ENCODE measurements around the gene NOTCH1.

Gene NOTCH1

DNA sequence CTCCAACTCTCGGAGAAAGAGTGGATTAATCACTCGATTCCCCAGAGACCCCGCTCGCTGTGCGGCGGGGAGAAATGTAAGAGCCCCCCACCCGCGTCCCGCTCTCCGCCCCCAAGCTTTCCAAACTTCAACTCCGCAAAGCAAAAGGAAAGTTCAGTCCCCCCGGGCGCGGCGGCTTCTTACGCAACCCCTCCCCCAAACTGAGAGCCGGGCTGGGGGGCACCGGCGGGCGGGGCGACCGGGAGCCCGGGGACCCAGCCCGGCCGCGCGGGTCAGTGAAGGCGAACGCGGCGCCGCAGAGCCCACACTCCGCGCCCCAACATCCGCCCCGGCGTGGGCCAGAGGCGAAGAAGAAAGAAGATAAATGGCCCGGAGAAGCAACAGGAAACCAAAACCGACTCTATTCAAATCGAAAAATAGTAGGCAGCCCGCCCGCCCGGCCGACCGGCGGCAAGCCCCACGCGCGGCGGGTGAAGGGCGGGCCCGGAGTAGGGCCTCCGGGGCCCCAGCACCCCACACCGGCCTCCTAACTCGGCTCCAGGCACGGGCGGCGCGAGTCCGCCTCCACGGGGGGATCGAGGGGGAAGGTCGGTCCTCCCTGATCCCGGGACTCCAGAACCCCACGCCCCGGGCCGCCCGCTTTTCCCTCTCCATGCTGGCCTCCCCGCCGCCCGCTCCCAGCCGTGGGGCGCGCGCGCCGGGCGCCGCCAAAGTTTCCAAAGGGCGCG lies 720 bp downstream of the NOTCH1 start:
- peaks cover 55 to 60% of the 10 kb centered on the region in 2 donors for H3K4me1 ChIP-seq (ENCODE audit: control insufficient read depth in 2 of 2, insufficient read depth in 2 of 2, low read length in 2 of 2)
- H3K27ac ChIP-seq (ENCODE audit: low read depth in 2 of 2, low read length in 2 of 2): peak overlapping the region; percentile 87 to 90
- peaks cover 0 to 16% of the 10 kb centered on the region in 2 donors for H3K36me3 ChIP-seq (ENCODE audit: control insufficient read depth in 2 of 2, insufficient read depth in 2 of 2, low read length in 2 of 2)
- H3K9ac ChIP-seq (ENCODE audit: low read depth in 1 of 2, low read length in 2 of 2): peak overlapping the region; percentile 64 to 83
- H3K9me3 ChIP-seq (ENCODE audit: control insufficient read depth in 2 of 2, low read length in 2 of 2): no peaks in the 10 kb centered on the region
- H3K4me3 ChIP-seq (ENCODE audit: low read length in 2 of 2): peak overlapping the region; percentile 77 to 82
- no peaks in the 10 kb centered on the region for H3K27me3 ChIP-seq (ENCODE audit: control insufficient read depth in 2 of 2, insufficient read depth in 2 of 2, low read length in 2 of 2)

DNA sequence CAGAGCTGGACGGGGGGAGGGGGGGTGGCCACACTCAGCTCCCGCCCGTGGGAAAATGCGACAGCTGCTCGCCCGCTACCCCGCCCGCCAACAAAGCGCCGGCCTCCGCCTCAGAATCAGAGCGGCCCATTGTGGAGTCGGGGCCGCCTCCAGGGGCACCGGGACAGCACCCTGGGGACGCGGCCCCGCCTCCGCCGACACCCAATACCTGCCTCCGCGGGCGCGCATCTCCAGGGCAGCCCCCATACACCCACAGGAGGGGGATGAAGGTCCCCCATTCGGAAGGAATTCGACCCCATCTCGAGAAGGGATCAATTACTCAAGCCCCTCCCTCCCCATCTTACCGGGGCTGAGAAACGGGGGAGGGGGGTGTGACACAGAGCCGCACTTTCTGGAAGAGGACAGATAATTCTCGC lies 1.3 kb downstream of the NOTCH1 start:
- Histone ChIP-seq H3K27ac (ENCODE audit: low read depth in 2 of 2, low read length in 2 of 2) (peak overlapping the region; percentile 87 to 90), H3K27me3 (ENCODE audit: control insufficient read depth in 2 of 2, insufficient read depth in 2 of 2, low read length in 2 of 2) (no peaks in the 10 kb centered on the region), H3K9me3 (ENCODE audit: control insufficient read depth in 2 of 2, low read length in 2 of 2) (no peaks in the 10 kb centered on the region), H3K4me3 (ENCODE audit: low read length in 2 of 2) (peak overlapping the region; percentile 77 to 82), H3K36me3 (ENCODE audit: control insufficient read depth in 2 of 2, insufficient read depth in 2 of 2, low read length in 2 of 2) (peaks cover 0 to 16% of the 10 kb centered on the region in 2 donors), H3K9ac (ENCODE audit: low read depth in 1 of 2, low read length in 2 of 2) (peak overlapping the region; percentile 64 to 83), H3K4me1 (ENCODE audit: control insufficient read depth in 2 of 2, insufficient read depth in 2 of 2, low read length in 2 of 2) (peaks cover 60% of the 10 kb centered on the region in 2 donors)

DNA sequence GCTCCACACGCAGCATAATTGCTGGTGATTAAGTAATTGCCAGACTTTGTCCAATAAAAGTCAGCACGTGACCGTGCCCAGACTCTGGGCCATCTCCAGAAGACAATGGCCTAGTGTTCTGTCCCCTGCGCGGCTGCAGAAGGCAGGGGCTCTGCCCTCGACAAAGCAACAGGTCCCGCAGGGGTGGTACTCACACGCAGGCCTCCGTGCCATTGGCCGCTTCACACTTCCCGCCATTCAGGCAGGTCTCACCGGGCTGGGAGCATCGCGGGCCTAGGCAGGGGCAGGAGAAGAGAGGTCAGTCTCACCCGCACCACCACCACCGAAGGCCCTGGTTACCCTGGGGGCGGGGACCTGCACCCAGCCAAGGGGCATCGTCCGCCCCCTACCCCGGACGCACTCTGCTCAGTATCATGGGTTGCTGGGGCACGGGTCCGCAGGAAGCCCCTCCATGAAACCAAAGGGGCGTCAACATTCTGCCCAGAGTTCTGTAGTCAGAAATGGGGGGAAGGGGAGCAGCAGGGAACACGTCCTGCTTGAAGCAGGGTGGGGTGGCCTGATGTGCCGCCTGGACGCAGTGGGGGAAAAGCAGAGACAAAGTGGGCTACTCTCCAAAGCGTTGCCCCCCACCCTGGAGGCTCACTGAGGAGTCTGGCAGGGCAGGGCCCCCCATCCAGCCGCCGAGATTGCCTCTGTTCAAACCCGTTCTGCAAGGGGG lies 1.9 kb downstream of the NOTCH1 start:
- peaks cover 0 to 16% of the 10 kb centered on the region in 2 donors for H3K36me3 ChIP-seq (ENCODE audit: control insufficient read depth in 2 of 2, insufficient read depth in 2 of 2, low read length in 2 of 2)
- peak overlapping the region; percentile 87 to 90 for H3K27ac ChIP-seq (ENCODE audit: low read depth in 2 of 2, low read length in 2 of 2)
- H3K9me3 ChIP-seq (ENCODE audit: control insufficient read depth in 2 of 2, low read length in 2 of 2): no peaks in the 10 kb centered on the region
- H3K9ac ChIP-seq (ENCODE audit: low read depth in 1 of 2, low read length in 2 of 2): peak overlapping the region; percentile 56 to 83
- no peaks in the 10 kb centered on the region for H3K27me3 ChIP-seq (ENCODE audit: control insufficient read depth in 2 of 2, insufficient read depth in 2 of 2, low read length in 2 of 2)
- H3K4me1 ChIP-seq (ENCODE audit: control insufficient read depth in 2 of 2, insufficient read depth in 2 of 2, low read length in 2 of 2): peaks cover 66% of the 10 kb centered on the region in 2 donors
- peak overlapping the region; percentile 77 to 82 for H3K4me3 ChIP-seq (ENCODE audit: low read length in 2 of 2)

DNA sequence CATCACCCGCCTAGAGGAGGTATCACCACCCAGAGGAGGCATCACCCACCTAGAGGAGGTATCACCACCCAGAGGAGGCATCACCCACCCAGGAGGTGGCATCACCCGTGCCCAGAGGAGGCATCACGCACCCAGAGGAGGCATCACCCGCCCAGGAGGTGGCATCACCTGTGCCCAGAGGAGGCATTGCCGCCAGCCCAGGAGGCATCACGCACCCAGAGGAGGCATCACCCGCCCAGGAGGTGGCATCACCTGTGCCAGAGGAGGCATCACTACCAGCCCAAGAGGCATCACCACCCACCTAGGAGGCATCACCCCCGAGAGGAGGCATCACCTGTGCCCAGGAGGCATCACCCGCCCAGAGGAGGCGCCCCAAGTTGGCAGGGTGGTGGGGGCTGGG lies 2.6 kb downstream of the NOTCH1 start:
- Histone ChIP-seq H3K36me3 (ENCODE audit: control insufficient read depth in 2 of 2, insufficient read depth in 2 of 2, low read length in 2 of 2) (peaks cover 0 to 16% of the 10 kb centered on the region in 2 donors), H3K4me3 (ENCODE audit: low read length in 2 of 2) (peak overlapping the region in 1 of 2 donors; percentile 77), H3K27me3 (ENCODE audit: control insufficient read depth in 2 of 2, insufficient read depth in 2 of 2, low read length in 2 of 2) (no peaks in the 10 kb centered on the region), H3K9ac (ENCODE audit: low read depth in 1 of 2, low read length in 2 of 2) (peak overlapping the region in 1 of 2 donors; percentile 83), H3K9me3 (ENCODE audit: control insufficient read depth in 2 of 2, low read length in 2 of 2) (no peaks in the 10 kb centered on the region), H3K27ac (ENCODE audit: low read depth in 2 of 2, low read length in 2 of 2) (peak overlapping the region; percentile 87 to 90), H3K4me1 (ENCODE audit: control insufficient read depth in 2 of 2, insufficient read depth in 2 of 2, low read length in 2 of 2) (peaks cover 73% of the 10 kb centered on the region in 2 donors)

DNA sequence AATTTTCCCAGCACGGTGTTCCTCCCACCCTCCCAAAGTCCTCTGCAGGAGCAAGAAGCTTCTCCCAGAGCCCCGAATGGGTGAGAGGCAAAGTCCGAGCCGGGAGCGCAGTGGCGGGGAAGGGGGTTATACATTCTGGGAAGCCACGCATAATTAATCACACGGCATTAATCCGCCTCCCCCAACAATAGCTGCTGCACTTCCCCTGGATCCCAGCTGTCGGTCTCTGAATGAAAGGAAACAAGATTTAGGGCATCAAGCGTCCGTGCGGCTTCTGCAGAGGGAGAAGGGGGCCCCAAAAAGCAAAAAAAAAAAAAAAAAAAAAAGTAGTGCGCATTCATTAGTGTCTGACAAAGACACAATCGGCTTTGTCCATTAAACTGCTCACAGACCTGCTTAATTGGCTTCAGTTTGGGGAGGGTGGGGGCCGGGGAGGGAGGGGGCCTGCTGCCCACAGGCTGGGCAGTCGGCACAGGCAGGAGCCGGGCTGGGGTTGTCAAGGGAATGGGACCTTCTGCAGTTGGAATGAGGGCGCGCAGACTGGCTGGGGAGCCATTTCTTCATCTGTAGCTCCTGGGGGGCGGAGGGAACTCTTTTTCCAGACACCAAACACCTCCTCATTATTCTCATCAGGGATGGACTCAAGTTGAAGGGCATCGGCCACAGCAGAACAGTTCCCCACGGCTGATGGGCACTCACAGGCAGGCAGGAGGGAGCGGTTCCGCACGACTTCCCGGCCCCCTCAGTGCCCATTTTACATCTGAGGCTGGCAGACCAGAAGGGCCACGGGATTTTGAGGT lies 3.4 kb downstream of the NOTCH1 start:
- Histone ChIP-seq H3K4me3 (ENCODE audit: low read length in 2 of 2) (no peak overlapping the region), H3K36me3 (ENCODE audit: control insufficient read depth in 2 of 2, insufficient read depth in 2 of 2, low read length in 2 of 2) (peaks cover 0 to 17% of the 10 kb centered on the region in 2 donors), H3K27me3 (ENCODE audit: control insufficient read depth in 2 of 2, insufficient read depth in 2 of 2, low read length in 2 of 2) (no peaks in the 10 kb centered on the region), H3K9ac (ENCODE audit: low read depth in 1 of 2, low read length in 2 of 2) (peak overlapping the region in 1 of 2 donors; percentile 83), H3K4me1 (ENCODE audit: control insufficient read depth in 2 of 2, insufficient read depth in 2 of 2, low read length in 2 of 2) (peaks cover 74 to 76% of the 10 kb centered on the region in 2 donors), H3K9me3 (ENCODE audit: control insufficient read depth in 2 of 2, low read length in 2 of 2) (no peaks in the 10 kb centered on the region), H3K27ac (ENCODE audit: low read depth in 2 of 2, low read length in 2 of 2) (peak overlapping the region in 1 of 2 donors; percentile 91)

DNA sequence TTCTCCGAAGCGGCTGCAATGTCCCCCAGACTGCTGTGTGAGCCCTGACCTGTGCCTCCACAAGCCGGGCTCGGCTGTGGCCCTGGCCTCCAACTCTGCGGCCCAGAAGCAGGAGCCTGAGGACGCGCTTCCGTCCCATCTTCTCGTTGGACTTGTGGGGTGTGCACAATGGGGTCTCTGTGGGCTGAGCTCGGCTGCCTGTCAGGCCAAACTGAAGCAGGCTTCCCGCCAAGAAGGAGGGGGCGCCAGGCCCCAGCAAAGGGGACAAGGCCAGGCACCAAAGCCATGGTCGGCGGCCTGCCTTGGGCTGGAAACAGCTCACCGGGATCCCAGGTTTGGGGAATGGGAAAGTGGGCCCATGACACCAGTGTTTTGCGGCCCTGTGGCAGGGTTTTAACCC lies 4.1 kb downstream of the NOTCH1 start:
- H3K27me3 ChIP-seq (ENCODE audit: control insufficient read depth in 2 of 2, insufficient read depth in 2 of 2, low read length in 2 of 2): no peaks in the 10 kb centered on the region
- no peaks in the 10 kb centered on the region for H3K9me3 ChIP-seq (ENCODE audit: control insufficient read depth in 2 of 2, low read length in 2 of 2)
- H3K27ac ChIP-seq (ENCODE audit: low read depth in 2 of 2, low read length in 2 of 2): peak overlapping the region in 1 of 2 donors; percentile 91
- H3K36me3 ChIP-seq (ENCODE audit: control insufficient read depth in 2 of 2, insufficient read depth in 2 of 2, low read length in 2 of 2): peaks cover 5 to 22% of the 10 kb centered on the region in 2 donors
- peak overlapping the region in 1 of 2 donors; percentile 12 for H3K9ac ChIP-seq (ENCODE audit: low read depth in 1 of 2, low read length in 2 of 2)
- no peak overlapping the region for H3K4me3 ChIP-seq (ENCODE audit: low read length in 2 of 2)
- H3K4me1 ChIP-seq (ENCODE audit: control insufficient read depth in 2 of 2, insufficient read depth in 2 of 2, low read length in 2 of 2): peaks cover 70 to 75% of the 10 kb centered on the region in 2 donors

DNA sequence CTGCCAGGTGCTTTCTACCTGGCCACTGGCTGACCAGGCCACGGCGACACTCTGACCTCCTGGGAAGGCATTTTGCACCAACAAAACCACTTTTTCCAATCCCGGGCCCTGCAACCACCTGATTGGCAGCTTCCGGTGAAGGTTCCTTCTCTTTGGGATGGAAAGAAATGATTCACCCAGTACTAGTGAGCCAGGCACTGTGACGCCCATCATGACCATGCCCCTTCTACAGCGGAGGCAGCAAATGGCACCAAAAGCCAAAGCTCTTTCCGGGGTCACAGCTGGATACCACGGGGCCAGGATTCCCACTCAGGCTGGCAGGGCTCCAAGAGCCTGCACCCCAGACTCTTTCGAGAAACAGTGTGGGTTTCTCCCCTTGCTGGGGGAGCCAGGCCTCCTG lies 4.7 kb downstream of the NOTCH1 start:
- Histone ChIP-seq H3K27me3 (ENCODE audit: control insufficient read depth in 2 of 2, insufficient read depth in 2 of 2, low read length in 2 of 2) (no peaks in the 10 kb centered on the region), H3K9me3 (ENCODE audit: control insufficient read depth in 2 of 2, low read length in 2 of 2) (no peaks in the 10 kb centered on the region), H3K4me3 (ENCODE audit: low read length in 2 of 2) (no peak overlapping the region), H3K36me3 (ENCODE audit: control insufficient read depth in 2 of 2, insufficient read depth in 2 of 2, low read length in 2 of 2) (peaks cover 5 to 22% of the 10 kb centered on the region in 2 donors), H3K4me1 (ENCODE audit: control insufficient read depth in 2 of 2, insufficient read depth in 2 of 2, low read length in 2 of 2) (peaks cover 65 to 74% of the 10 kb centered on the region in 2 donors), H3K27ac (ENCODE audit: low read depth in 2 of 2, low read length in 2 of 2) (peak overlapping the region in 1 of 2 donors; percentile 91), H3K9ac (ENCODE audit: low read depth in 1 of 2, low read length in 2 of 2) (peak overlapping the region in 1 of 2 donors; percentile 73)

DNA sequence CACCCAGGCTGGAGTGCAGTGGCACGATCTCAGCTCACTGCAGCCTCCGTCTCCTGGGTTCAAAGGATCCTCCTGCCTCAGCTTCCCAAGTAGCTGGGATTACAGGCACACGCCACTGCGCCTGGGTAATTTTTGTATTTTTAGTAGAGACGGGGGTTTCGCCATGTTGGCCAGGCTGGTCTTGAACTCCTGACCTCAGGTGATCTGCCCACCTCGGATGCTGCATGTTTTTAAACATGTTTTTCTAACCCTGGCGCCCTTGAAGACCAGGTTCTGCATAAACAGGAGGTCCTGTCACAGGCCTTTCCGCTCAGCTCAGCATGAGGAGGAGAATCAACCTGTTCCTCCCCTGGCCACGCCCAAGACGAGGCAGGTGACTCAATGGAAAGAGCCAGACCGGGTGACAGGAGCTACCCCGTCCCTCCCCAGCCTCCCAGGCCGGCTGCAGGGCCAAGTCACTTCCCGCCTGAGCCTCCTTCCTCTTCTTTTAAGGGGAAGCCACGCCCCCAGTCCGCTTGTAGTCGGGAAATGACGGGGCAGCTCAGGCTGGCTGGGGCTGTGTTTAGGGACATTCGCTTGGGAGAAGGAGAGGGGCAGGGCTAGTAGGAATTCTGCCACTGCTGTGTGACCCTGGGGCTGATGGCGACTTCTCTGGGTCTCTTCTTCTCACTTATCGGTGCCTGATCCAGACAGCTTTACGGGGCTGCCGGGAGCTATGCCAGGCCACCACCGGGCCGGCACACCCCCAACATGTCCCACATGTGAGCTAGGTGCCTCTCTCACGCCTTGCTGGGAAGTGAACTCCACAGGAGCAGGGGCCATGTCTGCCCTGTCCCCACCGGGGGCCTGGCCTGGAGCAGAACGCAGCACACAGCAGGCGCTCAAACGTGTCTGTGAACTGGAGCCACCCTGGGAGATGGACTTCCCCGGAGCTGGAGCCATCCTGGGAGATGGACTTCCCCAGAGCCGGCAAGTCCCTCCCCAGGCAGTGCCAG lies 6.1 kb downstream of the NOTCH1 start:
- Histone ChIP-seq H3K36me3 (ENCODE audit: control insufficient read depth in 2 of 2, insufficient read depth in 2 of 2, low read length in 2 of 2) (peaks cover 5 to 22% of the 10 kb centered on the region in 2 donors), H3K4me1 (ENCODE audit: control insufficient read depth in 2 of 2, insufficient read depth in 2 of 2, low read length in 2 of 2) (peaks cover 65 to 74% of the 10 kb centered on the region in 2 donors), H3K9me3 (ENCODE audit: control insufficient read depth in 2 of 2, low read length in 2 of 2) (no peaks in the 10 kb centered on the region), H3K4me3 (ENCODE audit: low read length in 2 of 2) (peak overlapping the region; percentile 44 to 49), H3K27me3 (ENCODE audit: control insufficient read depth in 2 of 2, insufficient read depth in 2 of 2, low read length in 2 of 2) (no peaks in the 10 kb centered on the region), H3K9ac (ENCODE audit: low read depth in 1 of 2, low read length in 2 of 2) (peak overlapping the region; percentile 49 to 73), H3K27ac (ENCODE audit: low read depth in 2 of 2, low read length in 2 of 2) (peak overlapping the region; percentile 91 to 93)

All from mucosa of rectum (tissue), 2 donors.